Left lung (tissue), 10 donors: ENCODE measurements around the gene IRAK2. TPM values are rescaled to one million over a fixed set of nuclear protein-coding genes. Genes with fewer than 3 reads are reported as not detected.

Source experiments
- ATAC-seq: fragments of 200-7000 bp; cut with Tn5 transposase; one replicate; pipeline ENCODE4 v1.9.1; 2020; ENCODE audit warnings: moderate library complexity
- DNase-seq, 4 donors: peaks; one replicate each; pipeline ENCODE4 v3.0.0-alpha.2; 2013 to 2020
- H3K27ac ChIP-seq, 2 donors: fragments of 200-600 bp; sonication (generic) in 1 of 2; one replicate each; pipeline versions ENCODE4 v1.5.0 to v1.8.0; 2020 to 2021
- H3K27me3 ChIP-seq, 2 donors: fragments of 200-600 bp; sonication (generic) in 1 of 2; one replicate each; pipeline versions ENCODE4 v1.5.0 to v1.8.0; 2020 to 2021
- H3K36me3 ChIP-seq, 2 donors: fragments of 200-600 bp; sonication (generic) in 1 of 2; one replicate each; pipeline versions ENCODE4 v1.5.0 to v1.8.0; 2020 to 2021
- H3K4me1 ChIP-seq, 2 donors: fragments of 200-600 bp; one replicate each; pipeline ENCODE4 v1.8.0; 2021
- H3K4me3 ChIP-seq, 2 donors: fragments of 200-600 bp; sonication (generic) in 1 of 2; one replicate each; pipeline versions ENCODE4 v1.5.0 to v1.8.0; 2020 to 2021; ENCODE audit warnings: mild to moderate bottlenecking in 1 of 2
- H3K9me3 ChIP-seq, 2 donors: fragments of 200-600 bp; sonication (generic) in 1 of 2; one replicate each; pipeline versions ENCODE4 v1.5.0 to v1.8.0; 2020 to 2021
- intact Hi-C, 2 donors: fragments of 100-400 bp; cut with DNase I; formaldehyde crosslinking; loops; one replicate each; pipeline versions ENCODE4 v1.11.2 to v1.14.2; 2022
- polyA plus RNA-seq, 6 donors: library from polyadenylated mRNA; unstranded; fragments of 120-200 nt; gene quantifications; one replicate each; pipeline ENCODE4 v1.2.1, GENCODE V29; 2013; ENCODE audit not compliant: insufficient read length in 6 of 6
- total RNA-seq, 2 donors: library from RNA; stranded (reverse); fragmentation: NEBNext Ultra II Directional; extraction: Animal tissue kit (Norgen Biotek cat#: 25700); gene quantifications; one replicate each; pipeline ENCODE4 v1.2.1, GENCODE V29; 2021
- TF ChIP-seq, protein P1 (sequence below), 2 donors: fragments of 200-600 bp; sonication (generic) in 1 of 2; IDR thresholded peaks; one replicate each; pipeline versions ENCODE4 v1.5.0 to v1.8.0; 2021; ENCODE audit warnings: antibody characterized with exemption in 2 of 2
- donor health status: DM: no; HTN: yes; CAD: no.
- donor health status: DM: no; HTN: no; CAD: no.

IRAK2 gene
- total and polyA plus RNA-seq, 8 donors, result 1.7 to 8.5 (median 2.5) TPM

DNA sequence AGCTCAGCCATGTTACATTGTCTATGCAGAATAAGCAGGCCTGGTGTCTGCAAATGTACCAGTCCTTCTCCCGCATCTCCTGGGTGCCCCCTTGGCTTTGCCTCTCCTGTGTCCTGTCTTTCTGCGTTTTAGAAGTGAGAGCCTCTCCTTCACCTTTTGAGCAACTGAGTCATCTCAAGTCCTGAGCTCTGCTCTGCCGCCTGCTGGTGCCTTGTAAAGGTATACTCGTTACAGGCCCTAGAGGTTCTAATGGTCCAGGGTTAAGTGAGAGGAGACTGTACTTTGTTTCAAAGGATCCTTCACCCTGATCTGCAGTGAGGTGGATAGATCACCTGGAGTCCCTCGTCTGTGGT, 115.4 kb downstream of the IRAK2 start:
- DNase-seq (no peak), ATAC-seq (no peak)
- Histone ChIP-seq H3K9me3 (no peaks in the 10 kb centered on the region), H3K27me3 (no peaks in the 10 kb centered on the region), H3K4me3 (no peak overlapping the region), H3K36me3 (peaks cover 0 to 87% of the 10 kb centered on the region in 2 donors), H3K27ac (no peak overlapping the region), H3K4me1 (peaks cover 0 to 11% of the 10 kb centered on the region in 2 donors)
- intact Hi-C loops, result no loop called here
- TF ChIP-seq, protein P1, sequence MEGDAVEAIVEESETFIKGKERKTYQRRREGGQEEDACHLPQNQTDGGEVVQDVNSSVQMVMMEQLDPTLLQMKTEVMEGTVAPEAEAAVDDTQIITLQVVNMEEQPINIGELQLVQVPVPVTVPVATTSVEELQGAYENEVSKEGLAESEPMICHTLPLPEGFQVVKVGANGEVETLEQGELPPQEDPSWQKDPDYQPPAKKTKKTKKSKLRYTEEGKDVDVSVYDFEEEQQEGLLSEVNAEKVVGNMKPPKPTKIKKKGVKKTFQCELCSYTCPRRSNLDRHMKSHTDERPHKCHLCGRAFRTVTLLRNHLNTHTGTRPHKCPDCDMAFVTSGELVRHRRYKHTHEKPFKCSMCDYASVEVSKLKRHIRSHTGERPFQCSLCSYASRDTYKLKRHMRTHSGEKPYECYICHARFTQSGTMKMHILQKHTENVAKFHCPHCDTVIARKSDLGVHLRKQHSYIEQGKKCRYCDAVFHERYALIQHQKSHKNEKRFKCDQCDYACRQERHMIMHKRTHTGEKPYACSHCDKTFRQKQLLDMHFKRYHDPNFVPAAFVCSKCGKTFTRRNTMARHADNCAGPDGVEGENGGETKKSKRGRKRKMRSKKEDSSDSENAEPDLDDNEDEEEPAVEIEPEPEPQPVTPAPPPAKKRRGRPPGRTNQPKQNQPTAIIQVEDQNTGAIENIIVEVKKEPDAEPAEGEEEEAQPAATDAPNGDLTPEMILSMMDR (IDR thresholded peaks at IDR 0.05), result no peak

DNA sequence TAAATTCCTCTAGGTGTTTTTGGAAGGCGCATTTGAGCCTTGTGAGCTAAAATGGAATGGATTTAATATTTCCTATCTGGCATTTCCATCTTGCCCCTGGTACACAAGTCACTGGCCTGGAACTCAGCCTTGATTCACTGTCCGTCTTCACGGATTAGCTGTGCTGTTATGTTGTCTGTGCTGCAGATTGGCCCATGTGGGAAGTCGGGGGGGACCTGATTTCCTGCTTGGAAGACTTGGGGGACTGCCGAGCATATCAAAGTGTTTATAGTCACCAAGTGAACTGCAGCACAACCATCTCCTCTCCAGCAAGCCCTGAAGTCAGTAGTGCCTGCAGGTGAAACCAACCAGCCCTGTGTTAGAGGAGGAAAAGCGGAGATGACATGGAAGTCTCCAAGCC, 115.9 kb downstream of the IRAK2 start:
- peaks cover 0 to 11% of the 10 kb centered on the region in 2 donors for H3K4me1 ChIP-seq
- H3K4me3 ChIP-seq, result no peak overlapping the region
- H3K36me3 ChIP-seq, result peaks cover 0 to 86% of the 10 kb centered on the region in 2 donors
- TF ChIP-seq, protein P1 (IDR thresholded peaks at IDR 0.05), result no peak
- intact Hi-C loops, result no loop called here
- H3K27ac ChIP-seq, result no peak overlapping the region
- H3K27me3 ChIP-seq, result no peaks in the 10 kb centered on the region
- ATAC-seq (no peak), DNase-seq (no peak)
- H3K9me3 ChIP-seq, result no peaks in the 10 kb centered on the region

DNA sequence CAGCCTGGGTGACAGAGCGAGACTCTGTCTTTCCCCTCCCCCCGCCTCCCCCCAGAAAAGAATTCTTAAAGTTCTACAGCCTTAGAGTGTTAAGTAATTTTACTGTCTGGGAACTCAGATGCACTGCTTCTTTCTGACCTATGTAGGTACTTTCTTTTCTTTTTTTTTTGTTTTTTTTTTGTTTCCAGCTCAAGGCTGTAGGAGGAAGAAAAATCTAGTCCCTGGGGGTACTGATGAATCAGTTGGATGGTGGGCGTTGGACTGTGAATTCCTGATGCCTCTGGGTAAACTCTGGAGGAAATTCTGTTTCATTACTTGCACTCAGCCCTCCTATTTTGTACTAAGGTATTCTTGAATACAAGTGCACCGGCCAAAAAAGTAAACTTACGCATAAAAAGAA, 117.2 kb downstream of the IRAK2 start:
- Histone ChIP-seq H3K4me1 (peaks cover 0 to 12% of the 10 kb centered on the region in 2 donors), H3K9me3 (no peaks in the 10 kb centered on the region), H3K4me3 (no peak overlapping the region), H3K27me3 (no peaks in the 10 kb centered on the region), H3K27ac (no peak overlapping the region), H3K36me3 (peaks cover 0 to 86% of the 10 kb centered on the region in 2 donors)
- TF ChIP-seq, protein P1 (IDR thresholded peaks at IDR 0.05), result no peak
- intact Hi-C loops, result no loop called here
- DNase-seq, result no peak
- no peak for ATAC-seq

DNA sequence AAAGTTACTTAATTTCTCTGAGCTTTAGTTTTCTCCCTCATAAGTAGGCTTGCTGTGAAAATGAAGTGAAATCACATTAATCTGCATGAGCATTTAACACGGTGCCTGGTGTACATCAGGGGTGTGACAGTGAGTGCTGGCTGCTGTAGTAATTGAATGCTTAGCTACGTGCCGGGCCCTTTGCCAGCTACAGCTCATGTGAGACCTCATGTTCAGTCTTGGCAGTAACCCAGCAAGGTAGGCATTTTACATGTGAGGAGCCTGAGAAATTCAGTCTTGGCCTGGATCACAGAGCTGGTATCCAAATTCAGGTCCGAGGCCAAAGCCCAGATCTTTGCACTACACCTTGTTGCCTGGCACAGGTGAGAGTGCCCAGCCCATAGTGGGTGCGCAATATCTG, 118.9 kb downstream of the IRAK2 start:
- Histone ChIP-seq H3K36me3 (peaks cover 0 to 86% of the 10 kb centered on the region in 2 donors), H3K27me3 (no peaks in the 10 kb centered on the region), H3K27ac (no peak overlapping the region), H3K4me1 (peaks cover 0 to 12% of the 10 kb centered on the region in 2 donors), H3K9me3 (no peaks in the 10 kb centered on the region), H3K4me3 (no peak overlapping the region)
- TF ChIP-seq, protein P1 (IDR thresholded peaks at IDR 0.05), result no peak
- DNase-seq (peak in 2 of 4 donors; percentile 27 to 76), ATAC-seq (peak; percentile 37)
- intact Hi-C loops, result no loop called here

DNA sequence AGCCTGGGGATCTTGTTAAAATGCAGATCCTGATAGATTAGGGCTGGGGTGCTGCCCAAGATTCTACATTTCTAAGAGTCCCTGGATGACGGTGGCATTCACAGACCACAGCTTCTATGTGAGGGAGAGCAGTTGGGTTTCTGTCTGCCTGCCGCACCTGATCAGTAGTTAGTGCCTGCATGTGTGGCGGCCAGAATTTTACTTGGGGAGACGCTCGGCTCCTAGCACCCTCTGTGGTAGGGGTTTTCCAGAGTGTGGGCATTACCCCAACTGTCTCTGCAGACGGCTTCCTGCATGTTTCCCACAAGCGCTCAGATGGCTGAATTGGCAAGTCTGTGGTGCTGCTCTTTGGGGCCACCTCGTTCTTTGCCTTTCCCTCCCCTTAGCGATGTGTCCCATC, 119.8 kb downstream of the IRAK2 start:
- DNase-seq (no peak), ATAC-seq (no peak)
- Histone ChIP-seq H3K36me3 (peaks cover 0 to 86% of the 10 kb centered on the region in 2 donors), H3K9me3 (no peaks in the 10 kb centered on the region), H3K27me3 (no peaks in the 10 kb centered on the region), H3K4me1 (peaks cover 0 to 12% of the 10 kb centered on the region in 2 donors), H3K27ac (no peak overlapping the region), H3K4me3 (no peak overlapping the region)
- intact Hi-C loops, result no loop called here
- TF ChIP-seq, protein P1 (IDR thresholded peaks at IDR 0.05), result no peak
